ENCODE results near the gene COLEC12. TPM values are rescaled to one million over a fixed set of nuclear protein-coding genes. Genes with fewer than 3 reads are reported as not detected.

The COLEC12 gene
- total RNA-seq, 4 donors from 2014 or later: 2.1 to 6.2 (median 5.2) TPM

DNA sequence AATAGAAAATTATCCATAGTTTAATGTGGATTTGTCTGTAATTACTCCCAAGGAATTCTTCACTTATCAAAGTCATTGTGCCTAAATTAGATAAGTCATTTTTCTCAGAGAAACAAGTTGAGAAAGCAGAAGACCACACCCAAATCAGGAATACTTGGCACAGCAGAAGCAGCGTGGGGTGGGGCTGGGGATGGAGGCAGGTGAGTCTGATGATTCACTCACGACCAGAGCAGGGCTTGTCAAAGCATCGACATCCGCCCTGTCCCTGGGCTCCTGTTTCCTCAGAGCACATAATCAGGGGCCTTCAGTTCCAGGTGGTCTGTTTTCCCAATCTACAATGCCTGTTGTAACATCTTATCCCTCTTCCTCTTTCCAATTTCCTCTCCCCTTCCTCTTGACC, 31.5 kb upstream of the COLEC12 start:
- no peak for DNase-seq (ENCODE audit: low spot score in 2 of 2)
- Histone ChIP-seq H3K27me3 (no peaks in the 10 kb centered on the region), H3K9me3 (no peaks in the 10 kb centered on the region), H3K36me3 (no peaks in the 10 kb centered on the region), H3K27ac (no peak overlapping the region), H3K4me1 (peaks cover 7% of the 10 kb centered on the region), H3K4me3 (no peak overlapping the region)
- TF ChIP-seq POLR2AphosphoS5 (IDR thresholded peaks at IDR 0.05): no peak
- TF ChIP-seq, protein P1, sequence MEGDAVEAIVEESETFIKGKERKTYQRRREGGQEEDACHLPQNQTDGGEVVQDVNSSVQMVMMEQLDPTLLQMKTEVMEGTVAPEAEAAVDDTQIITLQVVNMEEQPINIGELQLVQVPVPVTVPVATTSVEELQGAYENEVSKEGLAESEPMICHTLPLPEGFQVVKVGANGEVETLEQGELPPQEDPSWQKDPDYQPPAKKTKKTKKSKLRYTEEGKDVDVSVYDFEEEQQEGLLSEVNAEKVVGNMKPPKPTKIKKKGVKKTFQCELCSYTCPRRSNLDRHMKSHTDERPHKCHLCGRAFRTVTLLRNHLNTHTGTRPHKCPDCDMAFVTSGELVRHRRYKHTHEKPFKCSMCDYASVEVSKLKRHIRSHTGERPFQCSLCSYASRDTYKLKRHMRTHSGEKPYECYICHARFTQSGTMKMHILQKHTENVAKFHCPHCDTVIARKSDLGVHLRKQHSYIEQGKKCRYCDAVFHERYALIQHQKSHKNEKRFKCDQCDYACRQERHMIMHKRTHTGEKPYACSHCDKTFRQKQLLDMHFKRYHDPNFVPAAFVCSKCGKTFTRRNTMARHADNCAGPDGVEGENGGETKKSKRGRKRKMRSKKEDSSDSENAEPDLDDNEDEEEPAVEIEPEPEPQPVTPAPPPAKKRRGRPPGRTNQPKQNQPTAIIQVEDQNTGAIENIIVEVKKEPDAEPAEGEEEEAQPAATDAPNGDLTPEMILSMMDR (IDR thresholded peaks at IDR 0.05): no peak
- no peak for TF ChIP-seq POLR2A (IDR thresholded peaks at IDR 0.05)
- TF ChIP-seq EP300 (IDR thresholded peaks at IDR 0.05): no peak
- WGBS: 37% methylated on average over 4 of the region's 4 CpGs

DNA sequence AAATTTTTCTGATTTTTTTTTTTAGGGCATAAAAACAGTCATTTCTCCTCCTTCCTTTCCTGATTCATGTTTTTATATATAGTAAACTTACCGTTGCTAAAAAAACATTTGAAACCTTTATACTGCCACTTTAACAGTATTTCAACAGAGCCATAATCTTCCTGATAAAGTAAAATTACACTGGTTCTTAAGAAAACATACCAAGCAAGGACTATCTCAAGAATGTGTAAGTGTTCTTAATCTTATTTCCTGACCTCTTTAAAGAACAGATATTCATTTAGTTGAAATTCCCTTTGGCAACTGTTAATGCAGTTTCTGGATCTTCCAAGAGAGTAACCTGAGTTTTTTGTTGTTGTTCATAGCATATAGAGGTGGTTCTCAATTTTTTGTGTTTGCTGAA, 26.6 kb upstream of the COLEC12 start:
- no peak for DNase-seq (ENCODE audit: low spot score in 2 of 2)
- no peak overlapping the region for H3K4me3 ChIP-seq
- no peak overlapping the region for H3K27ac ChIP-seq
- WGBS: 40% methylated on average over 1 of the region's 1 CpG
- peaks cover 4% of the 10 kb centered on the region for H3K4me1 ChIP-seq
- H3K9me3 ChIP-seq: no peaks in the 10 kb centered on the region
- H3K27me3 ChIP-seq: no peaks in the 10 kb centered on the region
- H3K36me3 ChIP-seq: no peaks in the 10 kb centered on the region
- TF ChIP-seq POLR2AphosphoS5 (IDR thresholded peaks at IDR 0.05): no peak
- TF ChIP-seq POLR2A (IDR thresholded peaks at IDR 0.05): no peak
- no peak for TF ChIP-seq EP300 (IDR thresholded peaks at IDR 0.05)
- TF ChIP-seq, protein P1 (IDR thresholded peaks at IDR 0.05): no peak

DNA sequence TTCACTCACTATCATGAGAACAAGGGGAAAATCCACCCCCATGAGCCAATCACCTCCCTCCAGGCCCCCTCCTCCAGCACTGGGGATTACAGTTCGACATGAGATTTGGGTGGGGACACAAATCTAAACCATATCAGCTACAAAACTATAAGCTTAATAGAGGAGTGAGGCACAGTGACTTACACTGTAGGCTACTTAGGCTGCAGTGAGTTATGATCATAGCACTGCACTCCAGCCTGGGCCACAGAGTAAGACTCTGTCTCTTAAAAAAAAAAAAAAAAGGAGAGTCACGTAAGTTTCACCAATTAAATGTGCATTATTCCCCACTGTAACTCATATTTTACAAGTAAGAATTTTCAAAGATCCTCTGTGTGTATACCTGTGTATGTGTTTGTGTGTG, 26.2 kb upstream of the COLEC12 start:
- H3K9me3 ChIP-seq: no peaks in the 10 kb centered on the region
- no peaks in the 10 kb centered on the region for H3K27me3 ChIP-seq
- H3K36me3 ChIP-seq: no peaks in the 10 kb centered on the region
- no peak overlapping the region for H3K4me3 ChIP-seq
- TF ChIP-seq EP300 (IDR thresholded peaks at IDR 0.05) (no peak), POLR2AphosphoS5 (IDR thresholded peaks at IDR 0.05) (no peak), POLR2A (IDR thresholded peaks at IDR 0.05) (no peak)
- TF ChIP-seq, protein P1 (IDR thresholded peaks at IDR 0.05): no peak
- DNase-seq (ENCODE audit: low spot score in 2 of 2): no peak
- peaks cover 2% of the 10 kb centered on the region for H3K4me1 ChIP-seq
- H3K27ac ChIP-seq: no peak overlapping the region
- WGBS: 85% methylated on average over 2 of the region's 2 CpGs

DNA sequence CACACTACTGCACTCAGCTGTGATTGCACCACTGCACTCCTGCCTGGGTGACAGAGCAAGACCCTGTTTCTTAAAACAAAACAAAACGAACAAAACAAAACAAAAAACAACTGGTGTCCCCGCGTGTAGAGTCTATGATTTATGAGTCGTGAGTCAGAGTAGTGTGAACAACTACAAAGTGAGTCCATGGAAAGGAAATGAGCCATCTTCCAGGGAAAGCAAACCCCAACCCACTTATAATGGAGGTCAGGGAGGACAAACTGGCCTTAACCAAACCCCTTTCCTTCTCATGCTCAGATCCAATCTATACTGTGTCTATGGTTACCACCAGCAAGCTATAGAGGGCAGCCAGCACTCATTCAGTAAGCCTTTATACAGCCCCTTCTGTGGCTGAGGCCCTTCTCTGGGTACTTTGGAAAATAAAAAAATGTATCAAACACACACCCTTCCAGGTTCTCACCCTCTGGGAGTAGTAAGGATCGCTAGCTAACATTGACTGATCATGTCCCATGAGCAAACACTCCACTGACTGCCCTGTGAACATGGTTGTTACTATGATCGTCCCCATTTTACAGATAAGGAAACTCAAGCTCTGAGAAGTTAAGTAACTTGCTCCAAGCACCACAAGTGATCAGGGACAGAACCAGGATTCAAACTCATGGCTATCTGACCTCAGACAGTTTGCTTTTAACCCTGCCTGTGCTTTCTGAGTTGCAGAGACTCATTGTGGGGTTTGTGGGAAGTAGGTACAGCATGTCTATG, 24.7 kb upstream of the COLEC12 start:
- no peak for DNase-seq (ENCODE audit: low spot score in 2 of 2)
- Histone ChIP-seq H3K27me3 (no peaks in the 10 kb centered on the region), H3K4me3 (no peak overlapping the region), H3K4me1 (peaks cover 2% of the 10 kb centered on the region), H3K27ac (no peak overlapping the region), H3K36me3 (no peaks in the 10 kb centered on the region), H3K9me3 (no peaks in the 10 kb centered on the region)
- 54% methylated on average over 6 of the region's 6 CpGs for WGBS
- TF ChIP-seq, protein P1 (IDR thresholded peaks at IDR 0.05): no peak
- TF ChIP-seq POLR2A (IDR thresholded peaks at IDR 0.05): no peak
- no peak for TF ChIP-seq POLR2AphosphoS5 (IDR thresholded peaks at IDR 0.05)
- no peak for TF ChIP-seq EP300 (IDR thresholded peaks at IDR 0.05)

DNA sequence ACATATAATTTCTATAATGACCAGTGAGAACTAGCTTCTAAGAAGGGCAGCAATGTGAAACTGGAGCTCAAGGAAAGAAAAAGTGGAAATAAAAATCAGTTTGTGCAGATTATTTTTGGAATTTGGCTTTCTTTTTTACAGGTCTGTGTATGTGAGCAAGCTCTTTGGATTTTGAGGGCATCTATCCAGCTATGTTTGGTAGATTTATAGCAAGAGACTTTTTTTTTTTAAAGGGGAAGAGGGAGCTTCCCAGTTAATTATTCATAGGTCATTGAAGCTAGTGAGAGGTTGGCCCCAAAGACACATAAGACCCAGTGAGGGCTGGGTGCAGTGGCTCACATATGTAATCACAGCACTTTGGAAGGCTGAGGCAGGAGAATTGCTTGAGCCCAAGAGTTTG, 24.0 kb upstream of the COLEC12 start:
- Histone ChIP-seq H3K36me3 (no peaks in the 10 kb centered on the region), H3K4me1 (peaks cover 2% of the 10 kb centered on the region), H3K9me3 (no peaks in the 10 kb centered on the region), H3K4me3 (no peak overlapping the region), H3K27ac (no peak overlapping the region), H3K27me3 (no peaks in the 10 kb centered on the region)
- no peak for TF ChIP-seq POLR2A (IDR thresholded peaks at IDR 0.05)
- TF ChIP-seq POLR2AphosphoS5 (IDR thresholded peaks at IDR 0.05): no peak
- DNase-seq (ENCODE audit: low spot score in 2 of 2): no peak
